ENCODE results near the gene LPXN. TPM values are rescaled to one million over a fixed set of nuclear protein-coding genes. Genes with fewer than 3 reads are reported as not detected.

The LPXN gene
- total and polyA plus RNA-seq, 2 donors (not counting 3 experiments of a cell fraction or from before 2014, with no cell fraction given), result 6.2 TPM

DNA sequence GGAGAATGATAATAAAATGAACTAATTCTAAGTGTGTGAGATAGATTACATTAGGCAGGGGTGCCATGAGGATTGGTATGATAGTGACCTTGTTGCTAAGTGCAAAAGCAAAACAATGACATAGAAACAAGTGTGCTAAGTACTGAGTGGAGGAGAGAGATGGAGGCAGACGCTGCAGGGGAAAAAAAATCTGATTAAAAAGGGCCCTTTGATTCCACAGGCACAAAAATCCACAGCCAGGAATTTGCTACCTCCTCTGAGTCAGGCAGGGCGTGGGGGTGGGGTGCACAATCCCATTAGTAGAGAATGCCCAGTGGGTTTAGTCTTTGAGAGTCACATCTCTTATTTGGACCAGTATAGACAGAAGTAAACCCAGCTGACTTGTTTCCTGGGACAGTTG, 46.7 kb upstream of the LPXN start, which contains the start of gene CNTF:
TSS of gene CNTF (plus strand) at position 322 of the 400 bp plus-strand sequence. CDS start 88 bp downstream, outside the sequence.
- intact Hi-C loops (cut with micrococcal nuclease), result no loop called here
- Histone ChIP-seq H2AFZ (ENCODE audit: low read depth, low read length) (no peak within 1 kb of the TSS), H3K4me1 (ENCODE audit: control insufficient read depth, extremely low read depth, insufficient read depth, low read length) (peaks cover 7% of the 10 kb centered on the region), H3K9ac (replicated peaks; ENCODE audit: extremely low read depth, insufficient read depth, low read length) (no peak within 1 kb of the TSS), H3K79me2 (ENCODE audit: control insufficient read depth, insufficient read depth, low read length) (no peaks in the 10 kb centered on the region), H3K36me3 (ENCODE audit: control insufficient read depth in 2 of 2, extremely low read depth in 1 of 2, insufficient read depth in 2 of 2, low read length in 2 of 2) (peaks cover 24% of the 10 kb centered on the region in 2 experiments), H3K27me3 (ENCODE audit: control insufficient read depth in 2 of 2, insufficient read depth in 2 of 2, low read length in 2 of 2) (no peaks in the 10 kb centered on the region), H3K4me2 (ENCODE audit: insufficient read depth, low read length) (no peak within 1 kb of the TSS), H3K27ac (ENCODE audit: insufficient read depth, low read depth, low read length) (no peak within 1 kb of the TSS), H3K9me1 (replicated peaks; ENCODE audit: control insufficient read depth, extremely low read depth, insufficient read depth, low read length) (no peaks in the 10 kb centered on the region), H3K9me3 (replicated peaks; ENCODE audit: control insufficient read depth, insufficient read depth, low read length) (no peaks in the 10 kb centered on the region), H4K20me1 (replicated peaks; ENCODE audit: control insufficient read depth, extremely low read depth, insufficient read depth, low read length) (no peaks in the 10 kb centered on the region), H3K4me3 (replicated peaks in 1 of 3; ENCODE audit: insufficient read depth in 1 of 3, low read depth in 1 of 3, low read length in 3 of 3) (no peak within 1 kb of the TSS)
- no peak for DNase-seq (ENCODE audit: low read depth, low spot score)
- dilution Hi-C loops (cut with MboI; ENCODE audit: extremely low pct_ligation_motif_present, low sequenced_read_pairs), result no loop called here
- ChIA-PET CTCF (interaction anchor here (1.6 kb wide), 1 partner anchor 8 kb away, joined by 9 read pairs; no protein-coding TSS in a partner anchor), POLR2A (no interaction called here)
- BruUV-seq (replicated peaks), result no TSS peak
- no peak for FAIRE-seq
- TF ChIP-seq MAX (IDR thresholded peaks at IDR 0.05; ENCODE audit: insufficient read depth, insufficient read length), result no peak
- no peak for TF ChIP-seq GATA2 (IDR thresholded peaks at IDR 0.05; ENCODE audit: insufficient read depth, insufficient read length, low read depth, low read length)
- no peak for TF ChIP-seq POLR2AphosphoS5 (IDR thresholded peaks at IDR 0.05; ENCODE audit: insufficient read depth, low read depth, low read length)
- TF ChIP-seq POLR2A (IDR thresholded peaks at IDR 0.05; ENCODE audit: low read depth, low read length), result no peak
- TF ChIP-seq FOS (IDR thresholded peaks at IDR 0.05; ENCODE audit: borderline replicate concordance, insufficient read depth, low read length), result no peak
- no peak for TF ChIP-seq JUN (IDR thresholded peaks at IDR 0.05; ENCODE audit: borderline replicate concordance, insufficient read depth, insufficient read length, low read depth)
- no peak for TF ChIP-seq MYC (IDR thresholded peaks at IDR 0.05; ENCODE audit: low read depth, low read length)

DNA sequence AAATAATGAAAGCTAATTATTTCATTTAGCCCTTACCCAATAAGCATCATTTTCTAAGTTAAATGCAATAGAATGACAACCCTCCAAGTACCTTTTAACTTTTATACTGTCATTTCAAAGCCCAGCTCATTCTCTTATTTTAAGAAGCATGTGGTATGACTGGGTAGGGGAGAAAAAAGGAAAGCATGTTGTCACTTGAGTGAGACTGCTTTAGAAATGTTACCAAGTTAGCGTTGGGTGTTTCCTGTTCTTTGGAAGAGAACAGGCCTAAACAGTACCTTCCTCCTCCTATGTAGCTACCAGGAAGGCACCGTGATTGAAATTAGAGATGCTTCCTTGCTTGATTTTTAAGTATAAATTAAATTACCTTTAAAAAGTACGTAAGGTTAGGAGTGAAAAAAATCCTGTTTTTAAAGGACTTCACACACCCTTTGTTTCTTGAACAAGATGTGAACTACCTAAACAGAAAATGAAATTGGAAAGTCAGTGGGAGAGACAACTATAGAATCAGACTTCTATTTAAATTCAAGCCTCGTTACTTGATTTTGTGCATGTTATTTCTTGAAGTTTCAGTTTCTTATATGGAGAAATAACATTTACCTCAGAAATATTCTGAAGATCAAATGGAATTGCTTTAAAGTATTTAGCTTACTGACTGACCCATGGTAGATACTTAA, 46.1 kb upstream of the LPXN start:
- dilution Hi-C loops (cut with MboI; ENCODE audit: extremely low pct_ligation_motif_present, low sequenced_read_pairs), result no loop called here
- POLR2A ChIA-PET, result no interaction called here
- H3K4me2 ChIP-seq (ENCODE audit: insufficient read depth, low read length), result no peak overlapping the region

More for the DNA sequence above, 46.1 kb upstream of the LPXN start:
- no peaks in the 10 kb centered on the region for H3K79me2 ChIP-seq (ENCODE audit: control insufficient read depth, insufficient read depth, low read length)
- peaks cover 28 to 30% of the 10 kb centered on the region in 2 experiments for H3K36me3 ChIP-seq (ENCODE audit: control insufficient read depth in 2 of 2, extremely low read depth in 1 of 2, insufficient read depth in 2 of 2, low read length in 2 of 2)
- H2AFZ ChIP-seq (ENCODE audit: low read depth, low read length), result no peak overlapping the region
- DNase-seq (ENCODE audit: low read depth, low spot score) (no peak), FAIRE-seq (no peak)
- no peak overlapping the region for H3K27ac ChIP-seq (ENCODE audit: insufficient read depth, low read depth, low read length)
- BruUV-seq (replicated peaks), result no TSS peak
- H3K27me3 ChIP-seq (ENCODE audit: control insufficient read depth in 2 of 2, insufficient read depth in 2 of 2, low read length in 2 of 2), result no peaks in the 10 kb centered on the region
- no peaks in the 10 kb centered on the region for H3K9me1 ChIP-seq (replicated peaks; ENCODE audit: control insufficient read depth, extremely low read depth, insufficient read depth, low read length)
- H4K20me1 ChIP-seq (replicated peaks; ENCODE audit: control insufficient read depth, extremely low read depth, insufficient read depth, low read length), result no peaks in the 10 kb centered on the region
- TF ChIP-seq JUN (IDR thresholded peaks at IDR 0.05; ENCODE audit: borderline replicate concordance, insufficient read depth, insufficient read length, low read depth) (no peak), MAX (IDR thresholded peaks at IDR 0.05; ENCODE audit: insufficient read depth, insufficient read length) (no peak), CTCF (IDR thresholded peaks at IDR 0.05; ENCODE audit: extremely low read depth in 1 of 2, insufficient read depth in 1 of 2, low read depth in 1 of 2, low read length in 2 of 2) (no peak), FOS (IDR thresholded peaks at IDR 0.05; ENCODE audit: borderline replicate concordance, insufficient read depth, low read length) (no peak), POLR2AphosphoS5 (IDR thresholded peaks at IDR 0.05; ENCODE audit: insufficient read depth, low read depth, low read length) (no peak), POLR2A (IDR thresholded peaks at IDR 0.05; ENCODE audit: low read depth, low read length) (no peak), GATA2 (IDR thresholded peaks at IDR 0.05; ENCODE audit: insufficient read depth, insufficient read length, low read depth, low read length) (no peak), MYC (IDR thresholded peaks at IDR 0.05; ENCODE audit: low read depth, low read length) (no peak), EZH2 (IDR thresholded peaks at IDR 0.05; ENCODE audit: borderline replicate concordance, low read depth, low read length, severe bottlenecking) (no peak)
- H3K4me3 ChIP-seq (replicated peaks in 1 of 3; ENCODE audit: insufficient read depth in 1 of 3, low read depth in 1 of 3, low read length in 3 of 3), result no peak overlapping the region
- H3K4me1 ChIP-seq (ENCODE audit: control insufficient read depth, extremely low read depth, insufficient read depth, low read length), result peaks cover under 1% of the 10 kb centered on the region
- H3K9me3 ChIP-seq (replicated peaks; ENCODE audit: control insufficient read depth, insufficient read depth, low read length), result no peaks in the 10 kb centered on the region
- no peak overlapping the region for H3K9ac ChIP-seq (replicated peaks; ENCODE audit: extremely low read depth, insufficient read depth, low read length)
- intact Hi-C loops (cut with micrococcal nuclease), result no loop called here
- CTCF ChIA-PET, result interaction anchor here (1.6 kb wide), 1 partner anchor 8 kb away, joined by 9 read pairs; no protein-coding TSS in a partner anchor

All from endothelial cell of umbilical vein (primary cell).